GM10266 (cell line): ENCODE results near the gene DGLUCY.
A peak's percentile ranks its signal among the peaks of the same experiment; 100 is the strongest.
"Not testable (repeated sequence)": the region's sequence is repeated elsewhere in the genome, so short reads cannot be mapped to it uniquely, and the experiment has no call there.

Source experiments
- DNase-seq: peaks from one replicate; pipeline ENCODE4 v3.0.0; 2012; ENCODE audit errors: extremely low spot score
- CTCF ChIP-seq: IDR thresholded peaks from 2 replicates; pipeline ENCODE4 v1.5.1; 2012; ENCODE audit warnings: mild to moderate bottlenecking, low read depth; ENCODE audit not compliant: control insufficient read depth, insufficient read depth; ENCODE audit errors: missing control alignments

Gene DGLUCY

GRCh38 chr14:91223028-91223783 is 109.3 kb downstream of the DGLUCY start:
- TF ChIP-seq CTCF: no peak

GRCh38 chr14:91225025-91225424 is 111.2 kb downstream of the DGLUCY start:
- TF ChIP-seq CTCF: no peak
- no peak for DNase-seq

More at GRCh38 chr14:91223028-91223783, 109.3 kb downstream of the DGLUCY start:
- DNase-seq: no peak

DNA sequence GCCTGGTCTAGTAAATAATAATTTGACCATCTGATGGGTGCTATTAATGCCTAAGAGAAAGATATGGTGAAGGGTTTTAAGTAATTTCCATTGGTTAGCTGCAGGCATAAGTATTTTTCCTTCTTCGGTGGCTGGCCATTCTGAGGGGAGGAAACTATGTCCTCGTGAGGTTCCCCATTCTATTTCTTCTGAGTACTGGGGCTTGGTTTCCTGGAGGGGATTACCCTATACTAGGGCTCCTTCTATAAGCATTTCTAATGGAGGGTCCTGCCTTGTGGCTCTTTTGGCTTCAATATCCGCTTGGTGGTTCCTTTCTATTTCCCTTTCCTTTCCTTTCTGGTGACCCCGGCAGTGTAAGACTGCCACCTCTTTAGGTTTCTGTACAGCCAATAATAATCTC is 112.5 kb downstream of the DGLUCY start:
- not testable (repeated sequence) for DNase-seq

DNA sequence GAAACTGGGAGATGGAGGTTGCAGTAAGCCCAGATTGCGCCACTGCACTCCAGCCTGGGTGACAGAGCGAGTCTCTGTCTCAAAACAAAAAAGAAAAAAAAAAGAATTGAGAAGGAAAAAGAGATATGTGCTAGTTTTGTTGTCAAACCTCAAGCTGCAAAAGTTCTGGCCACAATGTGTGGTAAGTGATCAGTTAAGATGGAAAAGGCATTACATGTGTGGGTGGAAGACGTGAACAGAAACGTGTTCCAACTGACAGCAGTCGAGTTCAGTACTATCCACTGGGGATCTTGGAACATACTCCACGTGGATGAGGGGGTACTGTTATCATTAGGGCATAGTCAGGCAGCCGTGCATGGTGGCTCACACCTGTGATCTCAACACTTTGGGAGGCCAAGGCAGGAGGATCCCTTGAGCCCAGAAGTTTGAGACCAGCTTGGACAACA is 113.3 kb downstream of the DGLUCY start:
- no peak for DNase-seq
- TF ChIP-seq CTCF: no peak

DNA sequence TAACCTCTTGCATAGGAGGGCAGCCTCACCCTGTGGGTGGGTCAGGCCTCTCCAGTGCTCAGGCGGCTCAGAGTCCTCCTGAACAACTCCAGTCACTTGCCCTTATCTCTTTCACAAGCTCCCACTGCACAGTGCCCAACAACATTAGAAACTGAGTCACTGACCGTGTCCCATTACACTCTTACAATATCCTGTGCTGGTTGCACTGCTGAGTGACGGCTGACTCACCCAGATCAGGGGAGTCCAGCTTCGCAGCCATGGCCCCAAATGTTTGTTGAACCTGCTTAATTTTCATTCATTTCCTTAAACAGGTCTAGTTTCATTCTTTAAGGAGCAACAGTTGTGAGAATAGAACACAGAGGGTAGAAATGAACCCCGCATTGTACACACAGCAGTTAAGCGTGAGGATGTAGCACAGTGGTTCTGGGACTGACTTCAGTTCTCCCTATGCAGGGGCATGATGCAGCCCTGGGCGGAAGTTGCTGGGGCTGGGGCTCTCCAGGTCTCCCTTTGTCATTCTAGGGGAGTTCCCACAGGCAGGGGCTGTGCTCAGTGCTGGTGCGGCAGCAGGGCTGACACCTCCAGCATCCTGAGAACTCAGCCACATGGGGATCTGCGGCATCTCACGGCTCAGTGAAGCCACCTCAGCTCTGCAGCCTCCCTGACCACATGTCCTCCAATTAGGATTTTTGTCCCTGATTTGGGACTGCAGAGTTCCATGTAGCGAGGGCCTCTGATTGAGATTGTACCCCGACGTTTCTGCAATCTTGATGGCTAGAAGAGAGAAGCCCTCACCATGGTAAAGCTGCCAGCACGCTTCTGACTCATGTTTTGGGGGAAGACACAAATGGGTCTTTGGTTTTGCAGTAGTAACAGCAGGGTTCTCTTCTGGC is 114.5 kb downstream of the DGLUCY start:
- no peak for TF ChIP-seq CTCF
- peak; percentile 89 for DNase-seq

DNA sequence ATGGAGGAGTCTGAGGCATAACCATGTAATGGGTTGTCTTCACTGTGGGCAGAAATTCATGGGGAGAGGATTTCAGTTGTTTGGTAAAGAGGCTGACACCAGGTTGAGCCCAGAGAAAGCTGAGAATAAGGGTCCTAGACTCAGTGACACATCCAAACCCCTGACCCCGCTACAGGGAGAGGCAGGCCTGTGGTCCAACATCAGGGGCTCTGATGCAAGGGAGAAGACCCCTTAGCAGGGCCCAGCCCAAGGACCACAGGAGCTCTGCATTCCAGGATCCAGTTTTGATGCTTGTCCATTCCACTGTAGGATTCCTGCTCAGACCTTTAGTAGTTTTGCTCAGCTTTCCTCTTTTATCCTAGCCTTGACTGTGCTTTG is 115.1 kb downstream of the DGLUCY start:
- no peak for DNase-seq
- TF ChIP-seq CTCF: no peak

GRCh38 chr14:91229743-91230200 is 115.9 kb downstream of the DGLUCY start:
- DNase-seq: peak; percentile 84
- TF ChIP-seq CTCF: no peak
